Vagina (tissue), 2 donors: ENCODE data around the gene BECN2. TPM values are rescaled to one million over a fixed set of nuclear protein-coding genes. Genes with fewer than 3 reads are reported as not detected.

Experiments used
- DNase-seq, 2 donors: peaks; one replicate each; pipeline ENCODE4 v3.0.0-alpha.2; 2017; ENCODE audit errors: extremely low spot score in 2 of 2
- H3K27ac ChIP-seq: fragments of 200-600 bp; sonication (generic); one replicate; pipeline ENCODE4 v1.5.1; 2019
- H3K27me3 ChIP-seq: fragments of 200-600 bp; sonication (generic); one replicate; pipeline ENCODE4 v1.5.1; 2019
- H3K36me3 ChIP-seq, 2 donors: fragments of 200-600 bp; sonication (generic); one replicate each; pipeline ENCODE4 v1.5.1; 2017 to 2019
- H3K4me1 ChIP-seq: fragments of 200-600 bp; sonication (generic); one replicate; pipeline ENCODE4 v1.5.1; 2019
- H3K4me3 ChIP-seq, 2 donors: fragments of 200-600 bp; sonication (generic); 1 replicate in 1 of 2; 2 replicates in 1 of 2; pipeline ENCODE4 v1.5.1; 2016 to 2019
- H3K9me3 ChIP-seq: fragments of 200-600 bp; sonication (generic); one replicate; pipeline ENCODE4 v1.5.1; 2019
- CTCF ChIP-seq, 3 experiments: fragments of 450-650 bp in 2 of 3; fragments of 200-600 bp in 1 of 3; sonication (generic) in 1 of 3; IDR thresholded peaks; one replicate each; pipeline ENCODE4 v1.5.1; 2017 to 2019; ENCODE audit warnings: antibody characterized with exemption in 3 of 3, mild to moderate bottlenecking in 2 of 3, moderate library complexity in 2 of 3
- POLR2A ChIP-seq, 2 donors: fragments of 450-650 bp; IDR thresholded peaks; one replicate each; pipeline ENCODE4 v1.6.1; 2017; ENCODE audit warnings: antibody characterized with exemption in 2 of 2, mild to moderate bottlenecking in 2 of 2, moderate library complexity in 2 of 2
- POLR2AphosphoS5 ChIP-seq, 2 donors: sonication (generic); formaldehyde crosslinking; IDR thresholded peaks; one replicate each; pipeline ENCODE4 v1.9.0; 2017; ENCODE audit warnings: antibody characterized with exemption in 2 of 2, mild to moderate bottlenecking in 2 of 2, low read depth in 1 of 2; ENCODE audit not compliant: insufficient read depth in 1 of 2
- intact Hi-C: fragments of 100-400 bp; cut with DNase I; formaldehyde crosslinking; loops from one replicate; pipeline ENCODE4 v1.15.1; 2023
- total RNA-seq: library from RNA; depleted of rRNA; stranded (reverse); fragments of >200 nt; gene quantifications from one replicate; pipeline ENCODE4 v1.2.3, GENCODE V29; 2016

Gene BECN2
- total RNA-seq, 1 donor from 2014 or later, result not detected

- Histone ChIP-seq H3K27me3 (no peaks in the 10 kb centered on the region), H3K4me1 (no peaks in the 10 kb centered on the region), H3K9me3 (no peaks in the 10 kb centered on the region), H3K4me3 (no peak overlapping the region), H3K27ac (no peak overlapping the region), H3K36me3 (no peaks in the 10 kb centered on the region)
- TF ChIP-seq POLR2A (IDR thresholded peaks at IDR 0.05) (no peak), POLR2AphosphoS5 (IDR thresholded peaks at IDR 0.05; ENCODE audit: insufficient read depth in 1 of 2, low read depth in 1 of 2) (no peak), CTCF (IDR thresholded peaks at IDR 0.05) (no peak)
- intact Hi-C loops, result no loop called here
- no peak for DNase-seq
These were observed 31.4 kb upstream of the BECN2 start for GRCh38 chr1:241926141-241926540.

GRCh38 chr1:241927321-241927720 lies 30.2 kb upstream of the BECN2 start:
- DNase-seq, result no peak
- no peaks in the 10 kb centered on the region for H3K36me3 ChIP-seq
- H3K27me3 ChIP-seq, result no peaks in the 10 kb centered on the region
- intact Hi-C loops, result no loop called here
- no peak overlapping the region for H3K4me3 ChIP-seq
- TF ChIP-seq CTCF (IDR thresholded peaks at IDR 0.05), result no peak
- H3K27ac ChIP-seq, result no peak overlapping the region
- H3K9me3 ChIP-seq, result no peaks in the 10 kb centered on the region
- H3K4me1 ChIP-seq, result no peaks in the 10 kb centered on the region

DNA sequence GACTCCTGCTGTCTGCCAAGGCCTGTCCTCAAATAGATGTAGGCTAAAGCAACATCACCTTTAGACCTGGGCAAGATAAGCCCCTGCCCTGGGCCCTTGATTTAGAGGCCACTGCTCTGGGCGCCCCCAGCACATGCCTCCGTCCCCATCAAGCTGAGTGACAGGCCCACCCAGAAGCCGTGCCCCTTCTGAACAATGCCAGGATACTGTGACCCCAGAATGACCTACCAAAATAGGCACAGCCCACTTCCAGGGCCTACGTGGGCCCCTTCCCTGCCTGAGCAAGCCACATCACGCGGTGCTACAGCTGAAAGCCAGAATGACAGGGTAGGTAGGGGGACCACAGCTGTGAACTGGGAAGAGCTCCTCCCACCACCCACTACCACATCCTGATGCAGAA lies 24.7 kb upstream of the BECN2 start:
- Histone ChIP-seq H3K4me3 (no peak overlapping the region), H3K27me3 (no peaks in the 10 kb centered on the region), H3K36me3 (no peaks in the 10 kb centered on the region), H3K27ac (no peak overlapping the region), H3K4me1 (peaks cover 7% of the 10 kb centered on the region), H3K9me3 (no peaks in the 10 kb centered on the region)
- DNase-seq, result no peak
- intact Hi-C loops, result no loop called here
- TF ChIP-seq POLR2A (IDR thresholded peaks at IDR 0.05) (no peak), CTCF (IDR thresholded peaks at IDR 0.05) (no peak), POLR2AphosphoS5 (IDR thresholded peaks at IDR 0.05; ENCODE audit: insufficient read depth in 1 of 2, low read depth in 1 of 2) (no peak)

DNA sequence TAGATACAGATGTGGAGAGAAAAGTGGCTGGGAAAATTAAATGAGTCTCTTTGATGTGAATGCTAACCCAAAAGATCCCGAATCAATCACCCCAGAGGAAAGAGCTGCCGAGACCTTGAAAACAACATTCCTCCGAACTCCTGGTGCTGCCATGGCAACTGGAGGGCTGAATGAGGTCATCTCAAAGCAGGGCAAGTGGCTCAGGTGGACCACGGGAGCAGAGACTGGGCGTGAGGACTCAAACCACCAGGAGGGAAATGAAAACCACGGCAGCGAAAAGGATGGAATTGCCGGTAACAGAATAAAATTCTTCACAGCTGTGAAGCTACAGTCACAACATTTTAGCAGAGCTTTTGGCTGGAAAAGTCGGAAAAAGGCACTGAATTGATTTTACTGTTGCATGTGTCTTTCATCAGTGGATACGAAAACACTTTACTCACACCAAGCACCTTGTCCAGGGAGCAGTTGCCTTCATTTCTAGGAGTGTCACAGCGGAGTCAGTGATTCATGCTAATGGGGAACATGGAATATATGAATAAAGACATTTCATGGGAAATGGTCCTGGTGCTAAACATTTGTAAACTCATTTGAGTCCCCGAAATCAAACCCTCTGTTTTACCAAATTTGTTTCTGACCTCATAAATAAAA lies 23.2 kb upstream of the BECN2 start:
- Histone ChIP-seq H3K27ac (no peak overlapping the region), H3K36me3 (no peaks in the 10 kb centered on the region), H3K9me3 (no peaks in the 10 kb centered on the region), H3K4me1 (peaks cover 7% of the 10 kb centered on the region), H3K4me3 (no peak overlapping the region), H3K27me3 (no peaks in the 10 kb centered on the region)
- no peak for DNase-seq
- TF ChIP-seq POLR2A (IDR thresholded peaks at IDR 0.05), result no peak
- TF ChIP-seq POLR2AphosphoS5 (IDR thresholded peaks at IDR 0.05; ENCODE audit: insufficient read depth in 1 of 2, low read depth in 1 of 2), result no peak
- no peak for TF ChIP-seq CTCF (IDR thresholded peaks at IDR 0.05)
- intact Hi-C loops, result no loop called here

GRCh38 chr1:241934866-241935265 lies 22.7 kb upstream of the BECN2 start:
- intact Hi-C loops, result no loop called here
- Histone ChIP-seq H3K27me3 (no peaks in the 10 kb centered on the region), H3K4me3 (no peak overlapping the region), H3K36me3 (no peaks in the 10 kb centered on the region), H3K27ac (no peak overlapping the region), H3K4me1 (peaks cover 7% of the 10 kb centered on the region), H3K9me3 (no peaks in the 10 kb centered on the region)
- TF ChIP-seq CTCF (IDR thresholded peaks at IDR 0.05) (no peak), POLR2A (IDR thresholded peaks at IDR 0.05) (no peak), POLR2AphosphoS5 (IDR thresholded peaks at IDR 0.05; ENCODE audit: insufficient read depth in 1 of 2, low read depth in 1 of 2) (no peak)
- no peak for DNase-seq
